HCT116 (cell line): Measurements from ENCODE around the gene VSX1. TPM values are rescaled to one million over a fixed set of nuclear protein-coding genes. Genes with fewer than 3 reads are reported as not detected.

Source experiments
- ATAC-seq: fragments of 200-7000 bp; cut with Tn5 transposase; 2 replicates; pipeline ENCODE4 v1.9.1; 2020; ENCODE audit warnings: mild to moderate bottlenecking, moderate library complexity
- BruUV-seq: library from RNA; stranded (reverse); fragments of 400-500 nt; replicated peaks from 2 replicates; lab custom pipeline; 2021; lab: Mats Ljungman, UMichigan
- CTCF ChIA-PET: fragments of 300-600 bp; sonication (Branson Sonifier 250); formaldehyde crosslinking; loops from one replicate; lab custom pipeline; 2021; ENCODE audit warnings: antibody characterized with exemption; lab: Charles Lee
- POLR2A ChIA-PET: fragments of 300-600, 350-600 bp; sonication (Branson Sonifier 250); formaldehyde crosslinking; loops from one replicate; lab custom pipeline; 2021; ENCODE audit warnings: antibody characterized with exemption; lab: Charles Lee
- RAD21 ChIA-PET, 2 experiments: fragments of 300-600 bp; sonication (Branson Sonifier 250); formaldehyde crosslinking; loops; one replicate each; lab custom pipeline; 2023; ENCODE audit warnings: low total read pairs in 2 of 2; ENCODE audit not compliant: uncharacterized antibody in 2 of 2, unreplicated experiment in 2 of 2, low non-redundant PET in 1 of 2; lab: Charles Lee
- DNase-seq: peaks from one replicate; pipeline ENCODE4 v3.0.0-alpha.2; 2010; ENCODE audit warnings: low read depth, low spot score
- H2AFZ ChIP-seq: fragments of 200-600 bp; shearing (Covaris generic), sonication (generic); 2 replicates; pipeline ENCODE4 v1.6.1; 2017; ENCODE audit warnings: low read depth, mixed run types, mixed read lengths, antibody characterized with exemption, low read length; ENCODE audit not compliant: poor library complexity, severe bottlenecking
- H3K27ac ChIP-seq: 2 replicates; pipeline ENCODE4 v1.5.1; 2012; ENCODE audit warnings: low read depth, low read length
- H3K27me3 ChIP-seq: fragments of 200-600 bp; sonication (generic); 2 replicates; pipeline ENCODE4 v1.6.1; 2016; ENCODE audit warnings: mixed run types, low read length, mixed read lengths; ENCODE audit not compliant: insufficient read depth
- H3K36me3 ChIP-seq, 2 experiments: fragments of 200-500 bp in 1 of 2; fragments of 200-600 bp in 1 of 2; sonication (Bioruptor generic) in 1 of 2; sonication (generic) in 1 of 2; 2 replicates each; pipeline versions ENCODE4 v1.5.1 to v1.6.1; 2014 to 2016; ENCODE audit warnings: low read length in 2 of 2, inconsistent platforms in 1 of 2, mixed read lengths in 1 of 2, mixed run types in 1 of 2; ENCODE audit not compliant: insufficient read depth in 2 of 2, control insufficient read depth in 1 of 2
- H3K4me1 ChIP-seq, 2 experiments: fragments of 200-600 bp in 1 of 2; sonication (generic) in 1 of 2; 2 replicates each; pipeline versions ENCODE4 v1.5.1 to v1.6.1; 2012 to 2017; ENCODE audit warnings: low read length in 2 of 2, inconsistent platforms in 1 of 2, mild to moderate bottlenecking in 1 of 2, mixed read lengths in 1 of 2, mixed run types in 1 of 2, moderate library complexity in 1 of 2; ENCODE audit not compliant: insufficient read depth in 2 of 2, control insufficient read depth in 1 of 2
- H3K4me2 ChIP-seq: fragments of 200-600 bp; sonication (generic); 2 replicates; pipeline ENCODE4 v1.6.1; 2017; ENCODE audit warnings: mixed run types, low read length, mixed read lengths
- H3K4me3 ChIP-seq, 2 experiments: fragments of 200-600 bp in 1 of 2; sonication (generic) in 1 of 2; replicated peaks in 1 of 2; 2 replicates each; pipeline ENCODE4 v1.5.1; 2011 to 2016; ENCODE audit warnings: low read length in 2 of 2, control low read depth in 1 of 2, low read depth in 1 of 2, mild to moderate bottlenecking in 1 of 2, mixed read lengths in 1 of 2, mixed run types in 1 of 2
- H3K79me2 ChIP-seq: fragments of 200-600 bp; sonication (generic); 2 replicates; pipeline ENCODE4 v1.6.1; 2017; ENCODE audit warnings: mild to moderate bottlenecking, mixed run types, low read length, moderate library complexity, mixed read lengths; ENCODE audit not compliant: insufficient read depth
- H3K9ac ChIP-seq: fragments of 200-600 bp; sonication (generic); 2 replicates; pipeline ENCODE4 v1.6.1; 2016; ENCODE audit warnings: low read length, mixed read lengths
- H3K9me2 ChIP-seq: fragments of 200-600 bp; sonication (generic), shearing (Covaris generic); 2 replicates; pipeline ENCODE4 v1.6.1; 2017; ENCODE audit warnings: mixed run types, mild to moderate bottlenecking, moderate library complexity; ENCODE audit not compliant: insufficient read depth
- H3K9me3 ChIP-seq, 2 experiments: fragments of 200-500 bp in 1 of 2; fragments of 200-600 bp in 1 of 2; sonication (Bioruptor generic) in 1 of 2; sonication (generic) in 1 of 2; 2 replicates each; pipeline ENCODE4 v1.6.1; 2014 to 2017; ENCODE audit warnings: low read length in 2 of 2, mixed read lengths in 2 of 2, inconsistent platforms in 1 of 2, low read depth in 1 of 2, mild to moderate bottlenecking in 1 of 2, mixed run types in 1 of 2, moderate library complexity in 1 of 2; ENCODE audit not compliant: control insufficient read depth in 1 of 2, insufficient read depth in 1 of 2
- H4K20me1 ChIP-seq: fragments of 200-600 bp; sonication (generic), shearing (Covaris generic); 2 replicates; pipeline ENCODE4 v1.6.1; 2017; ENCODE audit warnings: mixed run types, mild to moderate bottlenecking, moderate library complexity; ENCODE audit not compliant: insufficient read depth
- ATF3 ChIP-seq: IDR thresholded peaks from 2 replicates; pipeline ENCODE4 v1.6.1; 2012
- ELF1 ChIP-seq: IDR thresholded peaks from 2 replicates; pipeline ENCODE4 v1.6.1; 2012; ENCODE audit warnings: low read depth, borderline replicate concordance
- EZH2 ChIP-seq: fragments of 200-600 bp; sonication (generic); IDR thresholded peaks from 2 replicates; pipeline ENCODE4 v1.6.1; 2017; ENCODE audit warnings: antibody characterized with exemption, mixed run types
- POLR2A ChIP-seq: IDR thresholded peaks from 2 replicates; pipeline ENCODE4 v1.7.0; 2011; ENCODE audit warnings: borderline replicate concordance; ENCODE audit not compliant: insufficient read depth, insufficient read length; ENCODE audit errors: extremely low read depth
- REST ChIP-seq: IDR thresholded peaks from 2 replicates; pipeline ENCODE4 v1.6.1; 2012; ENCODE audit warnings: low read depth
- YY1 ChIP-seq: IDR thresholded peaks from 2 replicates; pipeline ENCODE4 v1.6.1; 2011; ENCODE audit warnings: low read length, low read depth, moderate library complexity, mild to moderate bottlenecking; ENCODE audit not compliant: insufficient replicate concordance; ENCODE audit errors: extremely low read depth
- ZBTB33 ChIP-seq: IDR thresholded peaks from 2 replicates; pipeline ENCODE4 v1.6.1; 2011; ENCODE audit warnings: mild to moderate bottlenecking, low read length, moderate library complexity; ENCODE audit not compliant: insufficient replicate concordance; ENCODE audit errors: extremely low read depth
- ZNF274 ChIP-seq: fragments of 200-500 bp; sonication (Bioruptor generic); IDR thresholded peaks from 2 replicates; pipeline ENCODE4 v1.6.1; 2014; ENCODE audit warnings: mild to moderate bottlenecking, low read depth, low read length, inconsistent platforms
- intact Hi-C: fragments of 100-400 bp; cut with micrococcal nuclease; formaldehyde crosslinking; loops from 2 replicates; pipeline ENCODE4 v1.10.0; 2022
- total RNA-seq: library from RNA; stranded (reverse); gene quantifications from one replicate; pipeline ENCODE4 v1.2.1, GENCODE V29; 2021; ENCODE audit not compliant: unreplicated experiment
- TF ChIP-seq, protein P1 (sequence below), 3 experiments: fragments of 200-600 bp in 1 of 3; sonication (generic) in 1 of 3; IDR thresholded peaks in 2 of 3; conservative IDR thresholded peaks in 1 of 3; 2 replicates each; pipeline ENCODE4 v1.5.1; 2012 to 2017; ENCODE audit warnings: low read depth in 2 of 3, low read length in 2 of 3, antibody characterized with exemption in 1 of 3, borderline replicate concordance in 1 of 3, control low read depth in 1 of 3, mild to moderate bottlenecking in 1 of 3, mixed read lengths in 1 of 3, mixed run types in 1 of 3, moderate library complexity in 1 of 3; ENCODE audit not compliant: insufficient read depth in 1 of 3

The VSX1 gene
- total RNA-seq, 1 experiment from 2014 or later: not detected

GRCh38 chr20:25052255-25053194 is 29.4 kb downstream of the VSX1 start:
- no peaks in the 10 kb centered on the region for H3K9me2 ChIP-seq
- BruUV-seq: no TSS peak
- no peaks in the 10 kb centered on the region for H3K9me3 ChIP-seq
- intact Hi-C loops: no loop called here
- DNase-seq (no peak), ATAC-seq (no peak)
- POLR2A ChIA-PET: no interaction called here
- H2AFZ ChIP-seq: no peak overlapping the region
- H3K4me3 ChIP-seq: no peak overlapping the region
- no peaks in the 10 kb centered on the region for H3K4me1 ChIP-seq
- no peak overlapping the region for H3K9ac ChIP-seq
- no peak overlapping the region for H3K4me2 ChIP-seq
- TF ChIP-seq EZH2 (no peak), YY1 (no peak), REST (no peak), ATF3 (no peak), ELF1 (no peak), POLR2A (no peak), ZBTB33 (no peak), ZNF274 (no peak)
- TF ChIP-seq, protein P1, sequence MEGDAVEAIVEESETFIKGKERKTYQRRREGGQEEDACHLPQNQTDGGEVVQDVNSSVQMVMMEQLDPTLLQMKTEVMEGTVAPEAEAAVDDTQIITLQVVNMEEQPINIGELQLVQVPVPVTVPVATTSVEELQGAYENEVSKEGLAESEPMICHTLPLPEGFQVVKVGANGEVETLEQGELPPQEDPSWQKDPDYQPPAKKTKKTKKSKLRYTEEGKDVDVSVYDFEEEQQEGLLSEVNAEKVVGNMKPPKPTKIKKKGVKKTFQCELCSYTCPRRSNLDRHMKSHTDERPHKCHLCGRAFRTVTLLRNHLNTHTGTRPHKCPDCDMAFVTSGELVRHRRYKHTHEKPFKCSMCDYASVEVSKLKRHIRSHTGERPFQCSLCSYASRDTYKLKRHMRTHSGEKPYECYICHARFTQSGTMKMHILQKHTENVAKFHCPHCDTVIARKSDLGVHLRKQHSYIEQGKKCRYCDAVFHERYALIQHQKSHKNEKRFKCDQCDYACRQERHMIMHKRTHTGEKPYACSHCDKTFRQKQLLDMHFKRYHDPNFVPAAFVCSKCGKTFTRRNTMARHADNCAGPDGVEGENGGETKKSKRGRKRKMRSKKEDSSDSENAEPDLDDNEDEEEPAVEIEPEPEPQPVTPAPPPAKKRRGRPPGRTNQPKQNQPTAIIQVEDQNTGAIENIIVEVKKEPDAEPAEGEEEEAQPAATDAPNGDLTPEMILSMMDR (IDR thresholded peaks at IDR 0.05 in 2 of 3, conservative IDR thresholded peaks at IDR 0.05 in 1 of 3; ENCODE audit: borderline replicate concordance in 1 of 3, insufficient read depth in 1 of 3, low read depth in 2 of 3, low read length in 2 of 3): no peak
- RAD21 ChIA-PET: no interaction called here
- no peaks in the 10 kb centered on the region for H4K20me1 ChIP-seq
- no peak overlapping the region for H3K27ac ChIP-seq
- CTCF ChIA-PET: no interaction called here
- H3K27me3 ChIP-seq: peaks cover 3% of the 10 kb centered on the region
- H3K79me2 ChIP-seq: no peaks in the 10 kb centered on the region
- no peaks in the 10 kb centered on the region; a peak in 1 of 4 replicates for H3K36me3 ChIP-seq
